Breast epithelium (tissue), 4 donors: ENCODE data around the gene SLC2A4RG. TPM values are rescaled to one million over a fixed set of nuclear protein-coding genes. Genes with fewer than 3 reads are reported as not detected.

Experiments used
- DNase-seq, 2 donors: peaks; one replicate each; pipeline ENCODE4 v3.0.0-alpha.2; 2019; ENCODE audit warnings: low spot score in 2 of 2
- H3K27ac ChIP-seq, 2 donors: fragments of 200-600 bp; sonication (generic) in 1 of 2; one replicate each; pipeline ENCODE4 v1.5.1; 2016 to 2019; ENCODE audit warnings: mild to moderate bottlenecking in 1 of 2
- H3K27me3 ChIP-seq, 2 donors: fragments of 200-600 bp; sonication (generic) in 1 of 2; one replicate each; pipeline versions ENCODE4 v1.5.1 to v1.6.0; 2017 to 2019; ENCODE audit warnings: control low read depth in 1 of 2, mild to moderate bottlenecking in 1 of 2
- H3K36me3 ChIP-seq: fragments of 200-600 bp; one replicate; pipeline ENCODE4 v1.5.1; 2019
- H3K4me1 ChIP-seq, 2 donors: fragments of 200-600 bp; sonication (generic); one replicate each; pipeline ENCODE4 v1.5.1; 2016 to 2019; ENCODE audit warnings: control low read depth in 1 of 2
- H3K4me3 ChIP-seq, 3 donors: fragments of 200-600 bp; sonication (generic); 1 replicate in 2 of 3; 2 replicates in 1 of 3; pipeline ENCODE4 v1.5.1; 2016 to 2019; ENCODE audit warnings: mild to moderate bottlenecking in 3 of 3, moderate library complexity in 2 of 3
- H3K9me3 ChIP-seq, 2 donors: fragments of 200-600 bp; sonication (generic) in 1 of 2; one replicate each; pipeline ENCODE4 v1.5.1; 2016 to 2019; ENCODE audit warnings: control low read depth in 1 of 2
- CTCF ChIP-seq, 3 donors: fragments of 450-650 bp; IDR thresholded peaks; one replicate each; pipeline ENCODE4 v1.5.1; 2016 to 2017; ENCODE audit warnings: antibody characterized with exemption in 3 of 3, mild to moderate bottlenecking in 3 of 3, moderate library complexity in 3 of 3
- POLR2A ChIP-seq: fragments of 450-650 bp; IDR thresholded peaks from one replicate; pipeline ENCODE4 v1.6.1; 2016; ENCODE audit warnings: antibody characterized with exemption, mild to moderate bottlenecking, moderate library complexity
- POLR2AphosphoS5 ChIP-seq, 3 donors: sonication (generic); formaldehyde crosslinking; IDR thresholded peaks; one replicate each; pipeline ENCODE4 v1.6.1; 2017; ENCODE audit warnings: antibody characterized with exemption in 3 of 3
- intact Hi-C: fragments of 100-400 bp; cut with DNase I; formaldehyde crosslinking; loops from one replicate; pipeline ENCODE4 v1.15.1; 2023; ENCODE audit warnings: low total_unique reads
- total RNA-seq, 3 donors: library from RNA; depleted of rRNA; stranded (reverse); fragments of >200 nt; gene quantifications; one replicate each; pipeline ENCODE4 v1.1.0, GENCODE V29; 2016

Gene SLC2A4RG
- total RNA-seq, 3 donors from 2014 or later: 22.9 to 58.9 (median 36.9) TPM

- Histone ChIP-seq H3K4me3 (peak overlapping the region in 2 of 3 donors; percentile 34 to 57), H3K27me3 (no peaks in the 10 kb centered on the region), H3K36me3 (no peaks in the 10 kb centered on the region), H3K27ac (peak overlapping the region in 1 of 2 donors; percentile 34), H3K9me3 (no peaks in the 10 kb centered on the region), H3K4me1 (peaks cover 14 to 17% of the 10 kb centered on the region in 2 donors)
- intact Hi-C loops: no loop called here
- TF ChIP-seq POLR2AphosphoS5 (IDR thresholded peaks at IDR 0.05): no peak
- no peak for TF ChIP-seq CTCF (IDR thresholded peaks at IDR 0.05)
- no peak for TF ChIP-seq POLR2A
- DNase-seq: peak in 1 of 2 donors; percentile 49
These were observed 41.6 kb upstream of the SLC2A4RG start for GRCh38 chr20:63697868-63698545.

GRCh38 chr20:63698739-63699465 lies 40.7 kb upstream of the SLC2A4RG start:
- no peaks in the 10 kb centered on the region for H3K27me3 ChIP-seq
- peak overlapping the region in 1 of 3 donors; percentile 52 for H3K4me3 ChIP-seq
- TF ChIP-seq POLR2A (no peak), POLR2AphosphoS5 (IDR thresholded peaks at IDR 0.05) (peak in 1 of 3 donors; percentile 69)
- H3K36me3 ChIP-seq: no peaks in the 10 kb centered on the region
- intact Hi-C loops: no loop called here
- DNase-seq: peak in 1 of 2 donors; percentile 53
- peak overlapping the region; percentile 52 to 96 for H3K27ac ChIP-seq
- no peaks in the 10 kb centered on the region for H3K9me3 ChIP-seq
- peaks cover 14 to 17% of the 10 kb centered on the region in 2 donors for H3K4me1 ChIP-seq

GRCh38 chr20:63699466-63700198 lies 39.9 kb upstream of the SLC2A4RG start:
- Histone ChIP-seq H3K4me1 (peaks cover 14 to 17% of the 10 kb centered on the region in 2 donors), H3K27ac (peak overlapping the region; percentile 52 to 96), H3K4me3 (peak overlapping the region in 1 of 3 donors; percentile 52), H3K9me3 (no peaks in the 10 kb centered on the region), H3K27me3 (no peaks in the 10 kb centered on the region), H3K36me3 (no peaks in the 10 kb centered on the region)
- DNase-seq: no peak
- intact Hi-C loops: no loop called here
- TF ChIP-seq POLR2AphosphoS5 (IDR thresholded peaks at IDR 0.05) (no peak), POLR2A (no peak), CTCF (IDR thresholded peaks at IDR 0.05) (no peak)

- H3K36me3 ChIP-seq: peaks cover 5% of the 10 kb centered on the region
- DNase-seq: peak in 1 of 2 donors; percentile 37
- intact Hi-C loops: no loop called here
- TF ChIP-seq POLR2A (no peak), POLR2AphosphoS5 (IDR thresholded peaks at IDR 0.05) (no peak), CTCF (IDR thresholded peaks at IDR 0.05) (no peak)
- H3K4me3 ChIP-seq: no peak overlapping the region
- peaks cover 14 to 17% of the 10 kb centered on the region in 2 donors for H3K4me1 ChIP-seq
- peak overlapping the region in 1 of 2 donors; percentile 96 for H3K27ac ChIP-seq
- H3K9me3 ChIP-seq: no peaks in the 10 kb centered on the region
- no peaks in the 10 kb centered on the region for H3K27me3 ChIP-seq
These were observed 39.2 kb upstream of the SLC2A4RG start for GRCh38 chr20:63700199-63701050.

- TF ChIP-seq POLR2AphosphoS5 (IDR thresholded peaks at IDR 0.05) (no peak), POLR2A (no peak), CTCF (IDR thresholded peaks at IDR 0.05) (no peak)
- Histone ChIP-seq H3K4me3 (no peak overlapping the region), H3K9me3 (no peaks in the 10 kb centered on the region), H3K4me1 (peaks cover 12 to 17% of the 10 kb centered on the region in 2 donors), H3K27me3 (no peaks in the 10 kb centered on the region), H3K27ac (peak overlapping the region in 1 of 2 donors; percentile 96), H3K36me3 (peaks cover 7% of the 10 kb centered on the region)
- intact Hi-C loops: no loop called here
- DNase-seq: peak in 1 of 2 donors; percentile 35
These were observed 38.6 kb upstream of the SLC2A4RG start for GRCh38 chr20:63701051-63701328.
